Measurements from ENCODE around the gene CRYZL1.
A peak's percentile ranks its signal among the peaks of the same experiment; 100 is the strongest.

- TF ChIP-seq POLR2A (IDR thresholded peaks at IDR 0.05) (no peak), CTCF (IDR thresholded peaks at IDR 0.05 in 8 of 11, conservative IDR thresholded peaks at IDR 0.05 in 3 of 11) (no peak), POLR2AphosphoS5 (IDR thresholded peaks at IDR 0.05) (peak in 2 of 3 donors; percentile 34 to 57)
Measured at GRCh38 chr21:33642896-33643657, 1.5 kb upstream of the CRYZL1 start.

All from spleen (tissue), 7 donors.